Panc1 (cell line): ENCODE data around the gene LSM10. TPM values are rescaled to one million over a fixed set of nuclear protein-coding genes. Genes with fewer than 3 reads are reported as not detected.

Experiments
- ATAC-seq: fragments of 200-7000 bp; cut with Tn5 transposase; 2 replicates; pipeline ENCODE4 v1.9.1; 2020; ENCODE audit warnings: mild to moderate bottlenecking, moderate library complexity
- BruUV-seq: library from RNA; stranded (reverse); fragments of 400-500 nt; replicated peaks from 2 replicates; lab custom pipeline; 2021; lab: Mats Ljungman, UMichigan
- CTCF ChIA-PET: fragments of 300-600 bp; sonication (Branson Sonifier 250); formaldehyde crosslinking; loops from one replicate; lab custom pipeline; 2022; ENCODE audit warnings: antibody characterized with exemption; lab: Charles Lee
- POLR2A ChIA-PET: fragments of 300-600 bp; sonication (Branson Sonifier 250); formaldehyde crosslinking; loops from one replicate; lab custom pipeline; 2022; ENCODE audit warnings: antibody characterized with exemption; lab: Charles Lee
- DNase-seq: peaks from one replicate; pipeline ENCODE4 v3.0.0-alpha.2; 2010; ENCODE audit warnings: low read depth, low spot score
- H3K27ac ChIP-seq: 2 replicates; pipeline ENCODE4 v1.5.1; 2011; ENCODE audit warnings: mild to moderate bottlenecking, low read length, inconsistent platforms
- H3K27me3 ChIP-seq: fragments of 200-500 bp; sonication (Bioruptor generic); 2 replicates; pipeline ENCODE4 v1.6.0; 2014; ENCODE audit warnings: low read length, inconsistent platforms; ENCODE audit not compliant: control insufficient read depth, insufficient read depth
- H3K36me3 ChIP-seq: fragments of 200-500 bp; sonication (Bioruptor generic); 2 replicates; pipeline ENCODE4 v1.5.1; 2014; ENCODE audit warnings: inconsistent platforms, mild to moderate bottlenecking, low read length, moderate library complexity; ENCODE audit not compliant: control insufficient read depth, insufficient read depth
- H3K4me1 ChIP-seq: 2 replicates; pipeline ENCODE4 v1.5.1; 2011; ENCODE audit warnings: inconsistent platforms, mild to moderate bottlenecking, low read length, moderate library complexity; ENCODE audit not compliant: control insufficient read depth, insufficient read depth
- H3K4me3 ChIP-seq, 2 experiments: 2 replicates each; pipeline ENCODE4 v1.5.1; 2011 to 2012; ENCODE audit warnings: low read depth in 2 of 2, low read length in 2 of 2, mild to moderate bottlenecking in 2 of 2, inconsistent platforms in 1 of 2, moderate library complexity in 1 of 2
- H3K9me3 ChIP-seq: fragments of 200-500 bp; sonication (Bioruptor generic); 2 replicates; pipeline ENCODE4 v1.5.1; 2014; ENCODE audit warnings: low read depth, mild to moderate bottlenecking, inconsistent platforms, low read length, moderate library complexity; ENCODE audit not compliant: control insufficient read depth, insufficient read depth
- CTCF ChIP-seq: fragments of 450-650 bp; IDR thresholded peaks from 2 replicates; pipeline ENCODE4 v1.5.1; 2017; ENCODE audit warnings: mild to moderate bottlenecking
- POLR2AphosphoS5 ChIP-seq: IDR thresholded peaks from 2 replicates; pipeline ENCODE4 v1.6.1; 2012; ENCODE audit warnings: mild to moderate bottlenecking, low read depth, low read length, moderate library complexity
- REST ChIP-seq, 2 experiments: IDR thresholded peaks; 2 replicates each; pipeline ENCODE4 v1.6.1; 2011 to 2012; ENCODE audit warnings: low read depth in 2 of 2, control low read depth in 1 of 2, low read length in 1 of 2, mild to moderate bottlenecking in 1 of 2, moderate library complexity in 1 of 2; ENCODE audit not compliant: insufficient read depth in 1 of 2
- SIN3A ChIP-seq: IDR thresholded peaks from 2 replicates; pipeline ENCODE4 v1.6.1; 2012; ENCODE audit warnings: low read depth, mild to moderate bottlenecking, low read length, moderate library complexity, borderline replicate concordance; ENCODE audit not compliant: insufficient read depth
- TCF7L2 ChIP-seq: IDR thresholded peaks from 2 replicates; pipeline ENCODE4 v1.6.1; 2011; ENCODE audit warnings: mild to moderate bottlenecking, low read depth, low read length, inconsistent platforms
- in situ Hi-C: cut with HindIII; loops from 2 replicates; pipeline ENCODE4 v1.10.0; 2016; ENCODE audit warnings: low sequenced_read_pairs, low pct_unique_long_range_greater_than_20kb
- intact Hi-C: fragments of 100-400 bp; cut with micrococcal nuclease; formaldehyde crosslinking; loops from one replicate; pipeline ENCODE4 v1.10.0; 2022; ENCODE audit not compliant: unreplicated experiment
- total RNA-seq: library from RNA; stranded (reverse); gene quantifications from one replicate; pipeline ENCODE4 v1.2.1, GENCODE V29; 2021; ENCODE audit not compliant: unreplicated experiment

The LSM10 gene
- total RNA-seq, 1 experiment from 2014 or later: 53.7 TPM

- POLR2A ChIA-PET: no interaction called here
- H3K4me3 ChIP-seq: no peak overlapping the region
- TF ChIP-seq CTCF: no peak
- TF ChIP-seq POLR2AphosphoS5: no peak
- no peak for TF ChIP-seq TCF7L2
- peaks cover 22% of the 10 kb centered on the region for H3K4me1 ChIP-seq
- no peak overlapping the region for H3K27ac ChIP-seq
- no peak for DNase-seq
- BruUV-seq: no TSS peak
- peaks cover 12% of the 10 kb centered on the region for H3K36me3 ChIP-seq
- H3K9me3 ChIP-seq: no peaks in the 10 kb centered on the region
- in situ Hi-C loops (no loop called here), intact Hi-C loops (no loop called here)
- H3K27me3 ChIP-seq: no peaks in the 10 kb centered on the region
- CTCF ChIA-PET: no interaction called here
- no peak for ATAC-seq
Measured at GRCh38 chr1:36352910-36353878, 44.5 kb downstream of the LSM10 start.

- H3K27ac ChIP-seq: no peak overlapping the region
- TF ChIP-seq POLR2AphosphoS5 (no peak), TCF7L2 (no peak), SIN3A (no peak), CTCF (no peak), REST (IDR thresholded peaks at IDR 0.05; ENCODE audit: insufficient read depth in 1 of 2, low read depth in 2 of 2, low read length in 1 of 2) (no peak)
- no TSS peak for BruUV-seq
- H3K4me1 ChIP-seq: peaks cover 22% of the 10 kb centered on the region
- no peak overlapping the region for H3K4me3 ChIP-seq
- no peaks in the 10 kb centered on the region for H3K27me3 ChIP-seq
- ATAC-seq: no peak
- intact Hi-C loops (no loop called here), in situ Hi-C loops (no loop called here)
- CTCF ChIA-PET: no interaction called here
- no peak for DNase-seq
- peaks cover 12% of the 10 kb centered on the region for H3K36me3 ChIP-seq
- POLR2A ChIA-PET: no interaction called here
- no peaks in the 10 kb centered on the region for H3K9me3 ChIP-seq
Measured at GRCh38 chr1:36352125-36352909, 45.4 kb downstream of the LSM10 start.
